Uterus (tissue), 4 donors: ENCODE results near the gene LCNL1. TPM values are rescaled to one million over a fixed set of nuclear protein-coding genes. Genes with fewer than 3 reads are reported as not detected.

Experiments
- DNase-seq, 2 donors: peaks; one replicate each; pipeline ENCODE4 v3.0.0-alpha.2; 2019 to 2020
- H3K27ac ChIP-seq, 2 donors: fragments of 200-600 bp; sonication (generic); 1 replicate in 1 of 2; 2 replicates in 1 of 2; pipeline ENCODE4 v1.5.1; 2016 to 2018
- H3K27me3 ChIP-seq, 2 donors: fragments of 200-600 bp; sonication (generic); one replicate each; pipeline ENCODE4 v1.5.1; 2018 to 2019; ENCODE audit warnings: control low read depth in 1 of 2
- H3K36me3 ChIP-seq, 2 donors: fragments of 200-600 bp; sonication (generic); one replicate each; pipeline ENCODE4 v1.5.1; 2019; ENCODE audit warnings: control low read depth in 1 of 2
- H3K4me1 ChIP-seq, 2 donors: fragments of 200-600 bp; sonication (generic); one replicate each; pipeline ENCODE4 v1.5.1; 2018 to 2019; ENCODE audit warnings: control low read depth in 1 of 2
- H3K4me3 ChIP-seq, 2 donors: fragments of 200-600 bp; sonication (generic); 1 replicate in 1 of 2; 2 replicates in 1 of 2; pipeline ENCODE4 v1.5.1; 2018 to 2019; ENCODE audit warnings: mild to moderate bottlenecking in 1 of 2
- H3K9me3 ChIP-seq, 2 donors: fragments of 200-600 bp; sonication (generic); one replicate each; pipeline ENCODE4 v1.5.1; 2019; ENCODE audit warnings: control low read depth in 1 of 2
- CTCF ChIP-seq, 4 experiments: fragments of 200-600 bp in 2 of 4; fragments of 450-650 bp in 2 of 4; sonication (generic) in 2 of 4; IDR thresholded peaks; one replicate each; pipeline ENCODE4 v1.5.1; 2016 to 2019; ENCODE audit warnings: antibody characterized with exemption in 4 of 4, mild to moderate bottlenecking in 2 of 4, moderate library complexity in 1 of 4
- POLR2A ChIP-seq, 2 donors: fragments of 450-650 bp; IDR thresholded peaks; one replicate each; pipeline ENCODE4 v1.6.1; 2016; ENCODE audit warnings: antibody characterized with exemption in 2 of 2, mild to moderate bottlenecking in 1 of 2, moderate library complexity in 1 of 2
- intact Hi-C: fragments of 100-400 bp; cut with DNase I; formaldehyde crosslinking; loops from one replicate; pipeline ENCODE4 v1.15.1; 2023; ENCODE audit warnings: low total_unique reads
- total RNA-seq, 4 donors: library from RNA; depleted of rRNA in 3 of 4; stranded (reverse); fragments of >200 nt in 3 of 4; gene quantifications; one replicate each; pipeline versions ENCODE4 v1.1.0 to v1.2.4, GENCODE V29; 2014 to 2023
- donor health status: DM: yes; HTN: yes; CAD: no.

The LCNL1 gene
- total RNA-seq, 4 donors from 2014 or later, result under 0.01 to 6.9 (median 0.54) TPM

GRCh38 chr9:136957901-136958300, 24.9 kb upstream of the LCNL1 start:
- Histone ChIP-seq H3K36me3 (no peaks in the 10 kb centered on the region), H3K27ac (no peak overlapping the region), H3K4me1 (no peaks in the 10 kb centered on the region), H3K9me3 (no peaks in the 10 kb centered on the region), H3K4me3 (no peak overlapping the region), H3K27me3 (no peaks in the 10 kb centered on the region)
- TF ChIP-seq POLR2A (IDR thresholded peaks at IDR 0.05) (no peak), CTCF (IDR thresholded peaks at IDR 0.05) (no peak)
- DNase-seq, result no peak
- intact Hi-C loops, result no loop called here

GRCh38 chr9:136958473-136958872, 24.3 kb upstream of the LCNL1 start:
- H3K27ac ChIP-seq, result no peak overlapping the region
- H3K36me3 ChIP-seq, result no peaks in the 10 kb centered on the region
- H3K4me1 ChIP-seq, result no peaks in the 10 kb centered on the region
- H3K4me3 ChIP-seq, result no peak overlapping the region
- no peaks in the 10 kb centered on the region for H3K27me3 ChIP-seq
- no peak for DNase-seq
- no peak for TF ChIP-seq CTCF (IDR thresholded peaks at IDR 0.05)
- TF ChIP-seq POLR2A (IDR thresholded peaks at IDR 0.05), result no peak
- intact Hi-C loops, result no loop called here
- H3K9me3 ChIP-seq, result no peaks in the 10 kb centered on the region

- TF ChIP-seq POLR2A (IDR thresholded peaks at IDR 0.05) (no peak), CTCF (IDR thresholded peaks at IDR 0.05) (no peak)
- Histone ChIP-seq H3K27me3 (no peaks in the 10 kb centered on the region), H3K4me3 (no peak overlapping the region), H3K9me3 (no peaks in the 10 kb centered on the region), H3K36me3 (no peaks in the 10 kb centered on the region), H3K27ac (no peak overlapping the region), H3K4me1 (no peaks in the 10 kb centered on the region)
- DNase-seq, result no peak
- intact Hi-C loops, result no loop called here
Observed at GRCh38 chr9:136958898-136959850, 23.6 kb upstream of the LCNL1 start.

- no peak for DNase-seq
- Histone ChIP-seq H3K27me3 (no peaks in the 10 kb centered on the region), H3K4me3 (no peak overlapping the region), H3K27ac (no peak overlapping the region), H3K9me3 (no peaks in the 10 kb centered on the region), H3K36me3 (no peaks in the 10 kb centered on the region), H3K4me1 (no peaks in the 10 kb centered on the region)
- TF ChIP-seq POLR2A (IDR thresholded peaks at IDR 0.05), result no peak
- TF ChIP-seq CTCF (IDR thresholded peaks at IDR 0.05), result no peak
- intact Hi-C loops, result no loop called here
Observed at GRCh38 chr9:136960212-136960937, 22.4 kb upstream of the LCNL1 start.

- Histone ChIP-seq H3K27me3 (no peaks in the 10 kb centered on the region), H3K36me3 (no peaks in the 10 kb centered on the region), H3K4me3 (no peak overlapping the region), H3K9me3 (no peaks in the 10 kb centered on the region), H3K4me1 (no peaks in the 10 kb centered on the region), H3K27ac (no peak overlapping the region)
- TF ChIP-seq POLR2A (IDR thresholded peaks at IDR 0.05) (no peak), CTCF (IDR thresholded peaks at IDR 0.05) (no peak)
- DNase-seq, result no peak
- intact Hi-C loops, result no loop called here
Observed at GRCh38 chr9:136960938-136961275, 21.9 kb upstream of the LCNL1 start.
